Neutrophil (primary cell): ENCODE results near the gene FCGR2B.
"Not testable (repeated sequence)": the region's sequence is repeated elsewhere in the genome, so short reads cannot be mapped to it uniquely, and the experiment has no call there.

Experiments used
- H3K27ac ChIP-seq: fragments of 200-600 bp; sonication (generic); 2 replicates; pipeline ENCODE4 v1.5.1; 2016; ENCODE audit warnings: mild to moderate bottlenecking, moderate library complexity
- H3K27me3 ChIP-seq: fragments of 200-600 bp; sonication (generic); 2 replicates; pipeline ENCODE4 v1.6.0; 2016; ENCODE audit warnings: mild to moderate bottlenecking
- H3K36me3 ChIP-seq: fragments of 200-600 bp; sonication (generic); 2 replicates; pipeline ENCODE4 v1.5.1; 2017
- H3K4me1 ChIP-seq, 2 experiments: fragments of 200-600 bp in 1 of 2; sonication (generic) in 1 of 2; 1 replicate in 1 of 2; 2 replicates in 1 of 2; pipeline versions ENCODE4 v1.5.1 to v1.6.1; 2013 to 2016; ENCODE audit warnings: low read depth in 1 of 2, low read length in 1 of 2, mild to moderate bottlenecking in 1 of 2, moderate library complexity in 1 of 2; ENCODE audit not compliant: control insufficient read depth in 1 of 2, insufficient read depth in 1 of 2
- H3K4me3 ChIP-seq, 2 experiments: fragments of 200-600 bp in 1 of 2; sonication (generic) in 1 of 2; 1 replicate in 1 of 2; 2 replicates in 1 of 2; pipeline ENCODE4 v1.5.1; 2013 to 2016; ENCODE audit warnings: low read depth in 1 of 2, low read length in 1 of 2, mild to moderate bottlenecking in 1 of 2, moderate library complexity in 1 of 2
- H3K9me3 ChIP-seq: fragments of 200-600 bp; sonication (generic); 2 replicates; pipeline ENCODE4 v1.5.1; 2016
- TF ChIP-seq, protein P1 (sequence below): fragments of 200-600 bp; sonication (generic); IDR thresholded peaks from 2 replicates; pipeline ENCODE4 v1.5.1; 2016; ENCODE audit warnings: antibody characterized with exemption

The FCGR2B gene

DNA sequence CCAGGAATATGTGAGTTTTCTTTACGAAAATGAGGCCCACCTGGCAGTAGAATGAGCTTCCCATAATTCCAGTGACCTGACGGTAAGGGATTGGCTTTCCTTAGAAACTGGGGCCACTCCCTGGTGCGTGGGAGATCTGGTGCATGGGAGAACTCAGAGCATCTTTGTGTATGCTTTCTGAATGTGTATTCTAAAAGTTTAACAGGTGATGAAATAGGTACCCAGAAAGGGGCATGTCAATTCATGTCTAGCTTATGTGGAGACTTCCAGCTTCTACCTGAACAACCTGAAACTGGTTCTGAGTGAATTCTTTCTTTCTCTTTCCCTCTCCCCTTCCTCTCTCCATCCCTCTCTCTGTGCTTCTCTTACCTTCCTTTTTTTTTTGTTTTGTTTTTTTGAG lies 28.9 kb downstream of the FCGR2B start:
- Histone ChIP-seq H3K27ac (no peak overlapping the region), H3K4me3 (no peak overlapping the region), H3K36me3 (no peaks in the 10 kb centered on the region), H3K9me3 (no peaks in the 10 kb centered on the region), H3K27me3 (peaks cover 49% of the 10 kb centered on the region), H3K4me1 (no peaks in the 10 kb centered on the region)
- TF ChIP-seq, protein P1, sequence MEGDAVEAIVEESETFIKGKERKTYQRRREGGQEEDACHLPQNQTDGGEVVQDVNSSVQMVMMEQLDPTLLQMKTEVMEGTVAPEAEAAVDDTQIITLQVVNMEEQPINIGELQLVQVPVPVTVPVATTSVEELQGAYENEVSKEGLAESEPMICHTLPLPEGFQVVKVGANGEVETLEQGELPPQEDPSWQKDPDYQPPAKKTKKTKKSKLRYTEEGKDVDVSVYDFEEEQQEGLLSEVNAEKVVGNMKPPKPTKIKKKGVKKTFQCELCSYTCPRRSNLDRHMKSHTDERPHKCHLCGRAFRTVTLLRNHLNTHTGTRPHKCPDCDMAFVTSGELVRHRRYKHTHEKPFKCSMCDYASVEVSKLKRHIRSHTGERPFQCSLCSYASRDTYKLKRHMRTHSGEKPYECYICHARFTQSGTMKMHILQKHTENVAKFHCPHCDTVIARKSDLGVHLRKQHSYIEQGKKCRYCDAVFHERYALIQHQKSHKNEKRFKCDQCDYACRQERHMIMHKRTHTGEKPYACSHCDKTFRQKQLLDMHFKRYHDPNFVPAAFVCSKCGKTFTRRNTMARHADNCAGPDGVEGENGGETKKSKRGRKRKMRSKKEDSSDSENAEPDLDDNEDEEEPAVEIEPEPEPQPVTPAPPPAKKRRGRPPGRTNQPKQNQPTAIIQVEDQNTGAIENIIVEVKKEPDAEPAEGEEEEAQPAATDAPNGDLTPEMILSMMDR: no peak

- H3K27ac ChIP-seq, H3K4me3 ChIP-seq, H3K36me3 ChIP-seq, H3K4me1 ChIP-seq, H3K9me3 ChIP-seq: not testable (repeated sequence)
- H3K27me3 ChIP-seq: peaks cover 51% of the 10 kb centered on the region
Measured at GRCh38 chr1:161693020-161693712, 30.2 kb downstream of the FCGR2B start.

- peaks cover 55% of the 10 kb centered on the region for H3K27me3 ChIP-seq
- H3K27ac ChIP-seq, H3K4me1 ChIP-seq: not testable (repeated sequence)
Measured at GRCh38 chr1:161698302-161698701, 35.4 kb downstream of the FCGR2B start.

DNA sequence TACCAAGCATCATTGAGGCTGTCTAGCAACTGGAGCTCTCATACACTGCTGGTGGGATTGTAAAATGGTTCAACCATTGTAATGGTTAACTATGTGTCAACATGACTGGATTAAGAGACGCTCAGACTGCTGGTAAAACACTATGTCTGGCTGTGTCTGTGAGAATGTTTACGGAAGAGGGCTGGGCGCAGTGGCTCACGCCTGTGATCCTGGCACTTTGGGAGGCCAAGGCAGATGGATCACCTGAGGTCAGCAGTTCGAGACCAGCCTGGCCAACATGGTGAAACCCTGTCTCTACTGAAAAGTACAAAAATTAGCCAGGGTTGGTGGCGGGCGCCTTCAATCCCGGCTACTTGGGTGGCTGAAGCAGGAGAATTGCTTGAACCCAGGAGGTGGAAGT lies 39.3 kb downstream of the FCGR2B start:
- Histone ChIP-seq H3K27me3 (peaks cover 43% of the 10 kb centered on the region), H3K4me3 (no peak overlapping the region), H3K9me3 (no peaks in the 10 kb centered on the region), H3K36me3 (no peaks in the 10 kb centered on the region), H3K4me1 (no peaks in the 10 kb centered on the region), H3K27ac (no peak overlapping the region)
- TF ChIP-seq, protein P1: no peak

More at GRCh38 chr1:161698302-161698701, 35.4 kb downstream of the FCGR2B start:
- H3K4me3 ChIP-seq, H3K36me3 ChIP-seq, H3K9me3 ChIP-seq: not testable (repeated sequence)

DNA sequence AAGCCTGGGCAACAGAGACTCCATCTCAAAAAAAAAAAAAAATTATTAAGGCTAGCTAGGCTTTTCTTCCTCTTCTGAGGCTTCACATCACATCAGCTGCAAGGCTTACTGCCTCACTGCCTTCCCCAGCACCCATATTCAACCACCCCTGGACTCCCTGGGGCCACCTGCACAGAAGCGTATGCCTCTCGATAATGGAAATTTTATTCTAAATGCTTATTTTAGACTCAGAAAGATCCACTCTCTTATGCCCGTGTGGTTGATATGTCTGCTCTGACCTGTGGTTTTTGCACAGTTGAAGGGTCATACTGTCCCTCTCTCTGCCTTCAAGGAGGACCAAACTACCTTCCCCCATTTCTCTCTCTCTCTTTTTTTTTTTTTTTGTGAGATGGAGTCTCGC lies 42.6 kb downstream of the FCGR2B start:
- no peak overlapping the region for H3K4me3 ChIP-seq
- H3K27ac ChIP-seq: no peak overlapping the region
- no peaks in the 10 kb centered on the region for H3K36me3 ChIP-seq
- TF ChIP-seq, protein P1: no peak
- no peaks in the 10 kb centered on the region for H3K9me3 ChIP-seq
- no peaks in the 10 kb centered on the region for H3K4me1 ChIP-seq
- H3K27me3 ChIP-seq: peaks cover 38% of the 10 kb centered on the region

DNA sequence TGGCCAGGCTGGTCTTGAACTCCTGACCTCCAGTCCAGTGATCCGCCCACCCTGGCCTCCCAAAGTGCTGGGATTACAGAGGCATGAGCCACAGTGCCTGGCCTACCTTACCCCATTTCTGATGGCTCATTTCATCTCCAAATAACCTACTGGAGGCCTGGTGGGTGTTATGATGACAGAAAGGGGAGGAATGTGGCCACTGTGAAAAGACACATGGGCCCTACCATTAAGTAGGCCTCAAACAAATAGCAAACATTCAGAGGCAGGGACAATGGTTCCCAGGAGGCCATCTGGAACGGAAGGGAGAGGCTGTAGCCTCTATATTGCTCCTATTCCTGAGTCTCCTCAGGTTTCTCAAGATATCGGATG lies 43.2 kb downstream of the FCGR2B start:
- Histone ChIP-seq H3K4me1 (no peaks in the 10 kb centered on the region), H3K27me3 (peaks cover 34% of the 10 kb centered on the region), H3K36me3 (no peaks in the 10 kb centered on the region), H3K4me3 (no peak overlapping the region), H3K9me3 (no peaks in the 10 kb centered on the region), H3K27ac (no peak overlapping the region)
- TF ChIP-seq, protein P1: no peak
